H1 (cell line): Measurements from ENCODE around the gene SLC6A19. TPM values are rescaled to one million over a fixed set of nuclear protein-coding genes. Genes with fewer than 3 reads are reported as not detected.

Experiments
- CTCF ChIA-PET: fragments of 300-600 bp; sonication (Branson Sonifier 250); formaldehyde crosslinking; loops from one replicate; lab custom pipeline; 2021; ENCODE audit not compliant: partially characterized antibody; lab: Charles Lee
- POLR2A ChIA-PET: fragments of 300-600 bp; sonication (Branson Sonifier 250); formaldehyde crosslinking; loops from one replicate; lab custom pipeline; 2021; ENCODE audit warnings: inconsistent platforms; ENCODE audit not compliant: partially characterized antibody; lab: Charles Lee
- DNase-seq, 2 experiments: peaks; one replicate each; pipeline versions ENCODE4 v3.0.0 to v3.0.0-alpha.2; 2010 to 2022; ENCODE audit warnings: low spot score in 2 of 2, low read depth in 1 of 2, mixed read lengths in 1 of 2
- FAIRE-seq: peaks from 2 replicates; lab custom pipeline; 2011; peaks lifted over from hg19 to GRCh38; lab: Jason Lieb, UNC
- H2AFZ ChIP-seq: 2 replicates; pipeline ENCODE4 v1.8.1; 2012; ENCODE audit warnings: low read length, inconsistent platforms
- H2AK5ac ChIP-seq: 2 replicates; pipeline ENCODE4 v1.6.1; 2013; ENCODE audit warnings: low read depth, low read length
- H2BK120ac ChIP-seq: replicated peaks from 2 replicates; pipeline ENCODE3; 2013; ENCODE audit warnings: low read depth, low read length, inconsistent platforms
- H2BK12ac ChIP-seq: 2 replicates; pipeline ENCODE4 v1.6.1; 2013; ENCODE audit warnings: low read depth, low read length
- H2BK15ac ChIP-seq: 2 replicates; pipeline ENCODE4 v1.6.1; 2013; ENCODE audit warnings: low read length
- H2BK20ac ChIP-seq: 2 replicates; pipeline ENCODE4 v1.6.1; 2013; ENCODE audit warnings: low read length
- H2BK5ac ChIP-seq: 2 replicates; pipeline ENCODE4 v1.6.1; 2013; ENCODE audit warnings: low read depth, low read length
- H3K14ac ChIP-seq: 2 replicates; pipeline ENCODE4 v1.6.1; 2013; ENCODE audit warnings: inconsistent platforms; ENCODE audit not compliant: insufficient read length
- H3K18ac ChIP-seq: 2 replicates; pipeline ENCODE4 v1.6.1; 2013; ENCODE audit warnings: low read length; ENCODE audit errors: extremely low read depth
- H3K23ac ChIP-seq: 2 replicates; pipeline ENCODE4 v1.6.1; 2013; ENCODE audit warnings: inconsistent platforms; ENCODE audit not compliant: insufficient read length
- H3K23me2 ChIP-seq: 2 replicates; pipeline ENCODE4 v1.6.1; 2013; ENCODE audit warnings: low read depth, low read length
- H3K27ac ChIP-seq: 2 replicates; pipeline ENCODE4 v1.6.1; 2011; ENCODE audit warnings: low read depth, low read length, inconsistent platforms
- H3K27me3 ChIP-seq, 4 experiments: replicated peaks in 1 of 4; 1 replicate in 1 of 4; 2 replicates in 3 of 4; pipeline versions ENCODE4 v1.6.1 to v1.8.1; 2011 to 2013; ENCODE audit warnings: low read length in 3 of 4, mild to moderate bottlenecking in 3 of 4, inconsistent platforms in 2 of 4, mixed read lengths in 2 of 4, moderate library complexity in 1 of 4; ENCODE audit not compliant: control insufficient read depth in 3 of 4, insufficient read depth in 3 of 4; ENCODE audit errors: extremely low read depth in 1 of 4
- H3K36me3 ChIP-seq, 4 experiments: 2 replicates each; pipeline versions ENCODE4 v1.6.1 to v1.8.1; 2011 to 2013; ENCODE audit warnings: mild to moderate bottlenecking in 4 of 4, low read length in 3 of 4, moderate library complexity in 2 of 4, control low read depth in 1 of 4, inconsistent platforms in 1 of 4; ENCODE audit not compliant: insufficient read depth in 4 of 4, control insufficient read depth in 2 of 4
- H3K4ac ChIP-seq: replicated peaks from 2 replicates; pipeline ENCODE3; 2013; ENCODE audit warnings: low read length, low read depth, mixed read lengths, inconsistent platforms; ENCODE audit not compliant: insufficient read length
- H3K4me1 ChIP-seq, 4 experiments: replicated peaks in 1 of 4; 1 replicate in 1 of 4; 2 replicates in 3 of 4; pipeline versions ENCODE4 v1.6.1 to v1.8.1; 2011 to 2013; ENCODE audit warnings: low read length in 3 of 4, inconsistent platforms in 2 of 4, mixed read lengths in 1 of 4; ENCODE audit not compliant: insufficient read depth in 4 of 4, control insufficient read depth in 3 of 4
- H3K4me2 ChIP-seq, 2 experiments: 2 replicates each; pipeline versions ENCODE4 v1.6.1 to v1.8.1; 2011 to 2013; ENCODE audit warnings: low read depth in 2 of 2, low read length in 2 of 2, control low read depth in 1 of 2, inconsistent platforms in 1 of 2, mild to moderate bottlenecking in 1 of 2; ENCODE audit not compliant: insufficient read depth in 1 of 2
- H3K4me3 ChIP-seq, 4 experiments: fragments of 200-600, 300-600 bp in 1 of 4; sonication (generic), shearing (Covaris generic), sonication (Bioruptor Twin) in 1 of 4; 2 replicates each; pipeline versions ENCODE4 v1.5.1 to v1.8.1; 2011 to 2016; ENCODE audit warnings: low read length in 4 of 4, low read depth in 3 of 4, control low read depth in 2 of 4, inconsistent platforms in 2 of 4, mild to moderate bottlenecking in 2 of 4, mixed read lengths in 1 of 4, moderate library complexity in 1 of 4; ENCODE audit not compliant: insufficient read depth in 2 of 4; ENCODE audit errors: extremely low read depth in 1 of 4
- H3K56ac ChIP-seq: replicated peaks from 2 replicates; pipeline ENCODE3; 2013; ENCODE audit warnings: low read depth, mild to moderate bottlenecking, mixed read lengths, low read length, inconsistent platforms; ENCODE audit not compliant: insufficient read length
- H3K79me1 ChIP-seq: 2 replicates; pipeline ENCODE4 v1.6.1; 2013; ENCODE audit warnings: low read depth, low read length, control low read depth
- H3K79me2 ChIP-seq, 2 experiments: 2 replicates each; pipeline versions ENCODE4 v1.6.1 to v1.8.1; 2012 to 2013; ENCODE audit warnings: low read length in 2 of 2, mild to moderate bottlenecking in 2 of 2, inconsistent platforms in 1 of 2; ENCODE audit not compliant: insufficient read depth in 2 of 2, control insufficient read depth in 1 of 2
- H3K9ac ChIP-seq, 4 experiments: replicated peaks in 1 of 4; 1 replicate in 1 of 4; 2 replicates in 3 of 4; pipeline versions ENCODE4 v1.6.1 to v1.8.1; 2011 to 2013; ENCODE audit warnings: low read depth in 3 of 4, low read length in 3 of 4, control low read depth in 2 of 4, mild to moderate bottlenecking in 2 of 4, moderate library complexity in 2 of 4, inconsistent platforms in 1 of 4; ENCODE audit errors: extremely low read depth in 1 of 4
- H3K9me3 ChIP-seq, 2 experiments: 2 replicates each; pipeline versions ENCODE4 v1.6.1 to v1.8.1; 2012 to 2013; ENCODE audit warnings: mild to moderate bottlenecking in 2 of 2, moderate library complexity in 2 of 2, control low read depth in 1 of 2, inconsistent platforms in 1 of 2, low read depth in 1 of 2, low read length in 1 of 2, mixed read lengths in 1 of 2; ENCODE audit not compliant: insufficient read depth in 2 of 2
- H4K20me1 ChIP-seq, 2 experiments: replicated peaks in 1 of 2; 2 replicates each; pipeline versions ENCODE3 to v1.8.1; 2011 to 2013; ENCODE audit warnings: inconsistent platforms in 2 of 2, low read length in 2 of 2, mild to moderate bottlenecking in 1 of 2; ENCODE audit not compliant: insufficient read depth in 2 of 2, control insufficient read depth in 1 of 2
- H4K5ac ChIP-seq: 2 replicates; pipeline ENCODE4 v1.6.1; 2013; ENCODE audit warnings: low read length, low read depth, mixed read lengths, inconsistent platforms; ENCODE audit not compliant: insufficient read length
- H4K8ac ChIP-seq: 2 replicates; pipeline ENCODE4 v1.8.0; 2013; ENCODE audit warnings: mild to moderate bottlenecking, moderate library complexity, low read length, inconsistent platforms; ENCODE audit not compliant: insufficient read depth; ENCODE audit errors: extremely low read depth
- H4K91ac ChIP-seq: replicated peaks from 2 replicates; pipeline ENCODE3; 2013; ENCODE audit warnings: low read length, mixed read lengths, inconsistent platforms; ENCODE audit not compliant: insufficient read length
- BRCA1 ChIP-seq: IDR thresholded peaks from 2 replicates; pipeline ENCODE4 v1.6.1; 2012; ENCODE audit warnings: low read depth, low read length, improper control_type of control experiment
- CBX8 ChIP-seq: fragments of 300-800, 300-1000 bp; sonication (generic); IDR thresholded peaks from 2 replicates; pipeline ENCODE4 v1.7.1; 2016; ENCODE audit warnings: low read depth, low read length, borderline replicate concordance
- CEBPB ChIP-seq: IDR thresholded peaks from 2 replicates; pipeline ENCODE4 v1.6.1; 2012; ENCODE audit warnings: low read depth, low read length
- CHD1 ChIP-seq: IDR thresholded peaks from 2 replicates; pipeline ENCODE4 v1.6.1; 2012; ENCODE audit warnings: low read depth, low read length, improper control_type of control experiment
- EGR1 ChIP-seq: IDR thresholded peaks from 2 replicates; pipeline ENCODE4 v1.6.1; 2011; ENCODE audit warnings: low read depth, low read length, borderline replicate concordance
- FOSL1 ChIP-seq: IDR thresholded peaks from 2 replicates; pipeline ENCODE4 v1.6.1; 2011; ENCODE audit warnings: mild to moderate bottlenecking, low read depth, low read length, moderate library complexity; ENCODE audit not compliant: insufficient read depth
- NRF1 ChIP-seq: IDR thresholded peaks from 2 replicates; pipeline ENCODE4 v1.6.1; 2011; ENCODE audit warnings: mild to moderate bottlenecking, low read depth, low read length, improper control_type of control experiment
- SAP30 ChIP-seq: fragments of 300-600 bp; sonication (generic); IDR thresholded peaks from 2 replicates; pipeline ENCODE4 v1.7.1; 2012; ENCODE audit warnings: low read length, moderate library complexity, mild to moderate bottlenecking, inconsistent platforms; ENCODE audit not compliant: insufficient read depth, insufficient replicate concordance
- TAF1 ChIP-seq: IDR thresholded peaks from 2 replicates; pipeline ENCODE4 v1.6.1; 2011; ENCODE audit warnings: mild to moderate bottlenecking, low read depth, low read length
- TBP ChIP-seq: IDR thresholded peaks from 2 replicates; pipeline ENCODE4 v1.6.1; 2011; ENCODE audit warnings: low read depth, low read length, improper control_type of control experiment
- WGBS, 2 experiments: shearing (Covaris generic) in 1 of 2; methylation state at CpG; one replicate each; pipeline versions ENCODE4 v1.1.6 to v1.1.7; 2013 to 2015; ENCODE audit warnings: low lambda C conversion rate in 2 of 2, mixed read lengths in 2 of 2, inconsistent platforms in 1 of 2, low coverage in 1 of 2, missing lambda C conversion rate in 1 of 2; ENCODE audit not compliant: insufficient replicate concordance in 2 of 2, insufficient coverage in 1 of 2, insufficient read length in 1 of 2; ENCODE audit errors: extremely low coverage in 1 of 2, missing lambda C conversion rate in 1 of 2; 5-methylcytosine and 5-hydroxymethylcytosine counted together
- polyA plus RNA-seq, 7 experiments: library from polyadenylated mRNA; depleted of rRNA in 3 of 7; stranded (reverse) in 5 of 7; unstranded in 2 of 7; fragments of >200 nt in 5 of 7; fragments of 200-250 nt in 2 of 7; gene quantifications; 1 replicate in 5 of 7; 2 replicates in 1 of 7; 4 replicates in 1 of 7; pipeline versions ENCODE4 v1.2.1 to v1.2.3, GENCODE V29; 2011 to 2013; ENCODE audit warnings: missing spikeins in 2 of 7, mixed read lengths in 2 of 7
- total RNA-seq: library from RNA; stranded (reverse); fragmentation: NEBNext Ultra II Directional; extraction: Animal tissue kit (Norgen Biotek cat#: 25700); gene quantifications from 2 replicates; pipeline ENCODE4 v1.2.1, GENCODE V29; 2021
- TF ChIP-seq, protein P1 (sequence below): IDR thresholded peaks from 2 replicates; pipeline ENCODE4 v1.6.1; 2012; ENCODE audit warnings: low read length, inconsistent platforms
- TF ChIP-seq, protein P2 (sequence below): IDR thresholded peaks from 2 replicates; pipeline ENCODE4 v1.6.1; 2011; ENCODE audit warnings: low read depth, mild to moderate bottlenecking, low read length; ENCODE audit not compliant: insufficient read depth

The SLC6A19 gene
- total and polyA plus RNA-seq, 2 of the 8 experiments (the other 6 are each of a cell fraction or from before 2014, with no cell fraction given) = 0.02 TPM; not detected in 1

DNA sequence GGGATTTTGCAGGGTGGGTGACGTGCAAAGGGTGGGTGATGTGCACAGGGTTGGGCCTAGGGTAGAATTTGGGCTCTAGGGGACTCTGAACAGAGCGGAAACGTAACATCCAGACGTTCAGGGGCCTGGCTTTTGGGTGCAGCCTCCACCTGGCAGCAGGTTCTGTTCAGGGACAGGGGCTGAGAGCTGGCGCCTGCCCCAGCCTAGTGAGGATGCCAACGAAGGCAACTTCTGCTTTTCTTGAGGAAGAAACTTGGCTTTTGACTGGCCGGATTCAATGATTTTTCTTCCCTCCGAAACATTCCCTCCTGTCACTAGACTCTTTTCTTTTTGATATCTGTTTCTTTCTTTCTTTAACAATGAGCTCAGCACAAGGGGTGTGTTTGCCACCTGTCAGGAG, 38.6 kb upstream of the SLC6A19 start:
- DNase-seq (no peak), FAIRE-seq (no peak)
- H3K79me2 ChIP-seq = no peaks in the 10 kb centered on the region
- ChIA-PET POLR2A (interaction anchor here (1.0 kb wide), 1 partner anchor 43 kb away, joined by 3 read pairs; no protein-coding TSS in a partner anchor), CTCF (interaction anchor here (0.9 to 2.8 kb wide), 5 partner anchors 11 to 148 kb away, joined by 5 to 29 read pairs (median 5); no protein-coding TSS in a partner anchor)
- WGBS, 2 experiments = 96% methylated on average over 7 of the region's 8 CpGs; no CpG with 5 or more reads in 1 of the 2 experiments
- H3K4me1 ChIP-seq = peaks cover 0 to 3% (median 2%) of the 10 kb centered on the region in 4 experiments; a peak in 2 of 7 replicates
- H3K27ac ChIP-seq = no peak overlapping the region
- H4K91ac ChIP-seq = no peak overlapping the region
- H2AFZ ChIP-seq = no peak overlapping the region
- no peak overlapping the region for H3K14ac ChIP-seq
- H2BK5ac ChIP-seq = no peak overlapping the region
- no peaks in the 10 kb centered on the region for H4K20me1 ChIP-seq
- H2BK20ac ChIP-seq = no peak overlapping the region
- H2BK12ac ChIP-seq = no peak overlapping the region
- no peak overlapping the region for H4K5ac ChIP-seq
- peaks cover 8% of the 10 kb centered on the region; the same call in 1 of the 2 replicates for H3K23me2 ChIP-seq
- no peak overlapping the region for H3K56ac ChIP-seq
- H3K4me3 ChIP-seq = no peak overlapping the region
- H2AK5ac ChIP-seq = no peak overlapping the region
- H3K23ac ChIP-seq = no peak overlapping the region
- no peak overlapping the region for H3K4ac ChIP-seq
- H4K8ac ChIP-seq = no peak overlapping the region
- no peak overlapping the region for H3K18ac ChIP-seq
- H3K36me3 ChIP-seq = no peaks in the 10 kb centered on the region
- no peak overlapping the region for H2BK120ac ChIP-seq
- no peak overlapping the region for H2BK15ac ChIP-seq
- no peaks in the 10 kb centered on the region for H3K27me3 ChIP-seq
- H3K9me3 ChIP-seq = no peaks in the 10 kb centered on the region
- H3K4me2 ChIP-seq = no peak overlapping the region
- H3K79me1 ChIP-seq = no peaks in the 10 kb centered on the region; the same call in 1 of the 2 replicates
- no peak overlapping the region for H3K9ac ChIP-seq
- TF ChIP-seq FOSL1 = no peak
- no peak for TF ChIP-seq CEBPB
- TF ChIP-seq NRF1 = no peak
- TF ChIP-seq SAP30 = no peak
- no peak for TF ChIP-seq EGR1
- TF ChIP-seq TAF1 = no peak
- no peak for TF ChIP-seq CBX8
- TF ChIP-seq, protein P1, sequence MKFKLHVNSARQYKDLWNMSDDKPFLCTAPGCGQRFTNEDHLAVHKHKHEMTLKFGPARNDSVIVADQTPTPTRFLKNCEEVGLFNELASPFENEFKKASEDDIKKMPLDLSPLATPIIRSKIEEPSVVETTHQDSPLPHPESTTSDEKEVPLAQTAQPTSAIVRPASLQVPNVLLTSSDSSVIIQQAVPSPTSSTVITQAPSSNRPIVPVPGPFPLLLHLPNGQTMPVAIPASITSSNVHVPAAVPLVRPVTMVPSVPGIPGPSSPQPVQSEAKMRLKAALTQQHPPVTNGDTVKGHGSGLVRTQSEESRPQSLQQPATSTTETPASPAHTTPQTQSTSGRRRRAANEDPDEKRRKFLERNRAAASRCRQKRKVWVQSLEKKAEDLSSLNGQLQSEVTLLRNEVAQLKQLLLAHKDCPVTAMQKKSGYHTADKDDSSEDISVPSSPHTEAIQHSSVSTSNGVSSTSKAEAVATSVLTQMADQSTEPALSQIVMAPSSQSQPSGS = no peak
- TF ChIP-seq, protein P2, sequence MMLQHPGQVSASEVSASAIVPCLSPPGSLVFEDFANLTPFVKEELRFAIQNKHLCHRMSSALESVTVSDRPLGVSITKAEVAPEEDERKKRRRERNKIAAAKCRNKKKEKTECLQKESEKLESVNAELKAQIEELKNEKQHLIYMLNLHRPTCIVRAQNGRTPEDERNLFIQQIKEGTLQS = no peak
- no peak for TF ChIP-seq CHD1
- no peak for TF ChIP-seq TBP
- no peak for TF ChIP-seq BRCA1
